ENCODE results near the gene CUTC. TPM values are rescaled to one million over a fixed set of nuclear protein-coding genes. Genes with fewer than 3 reads are reported as not detected.

The CUTC gene
- total RNA-seq, 2 donors from 2014 or later: 18.0 to 21.2 TPM

- Histone ChIP-seq H3K27me3 (ENCODE audit: control insufficient read depth, insufficient read depth, low read length, poor library complexity, severe bottlenecking) (no peaks in the 10 kb centered on the region), H3K9me3 (ENCODE audit: control insufficient read depth, low read length) (no peaks in the 10 kb centered on the region), H3K4me1 (ENCODE audit: control insufficient read depth, insufficient read depth, low read length) (peaks cover 4% of the 10 kb centered on the region), H3K9ac (ENCODE audit: extremely low read depth, low read length, poor library complexity, severe bottlenecking) (no peak overlapping the region), H3K36me3 (ENCODE audit: control insufficient read depth, insufficient read depth, low read length) (no peaks in the 10 kb centered on the region), H3K27ac (ENCODE audit: low read depth, low read length) (peak overlapping the region; percentile 40), H3K4me3 (ENCODE audit: low read length) (no peak overlapping the region)
- no peak for DNase-seq
- H3K9me3 Mint-ChIP-seq: no peaks in the 10 kb centered on the region
- peaks cover 12% of the 10 kb centered on the region for H3K4me1 Mint-ChIP-seq
- no peak overlapping the region for H3K27ac Mint-ChIP-seq
- TF ChIP-seq CTCF (conservative IDR thresholded peaks at IDR 0.05): no peak
- no peak overlapping the region for H3K4me3 Mint-ChIP-seq
- no peaks in the 10 kb centered on the region for H3K36me3 Mint-ChIP-seq (ENCODE audit: low read depth)
- 71 to 80% methylated on average over 4 of the region's 4 CpGs for WGBS, 2 experiments (ENCODE audit: insufficient coverage in 1 of 2, insufficient read length in 1 of 2)
- no peaks in the 10 kb centered on the region for H3K27me3 Mint-ChIP-seq (ENCODE audit: insufficient read depth)
These were observed 47.3 kb downstream of the CUTC start for GRCh38 chr10:99779335-99779734.

- Mint-ChIP-seq H3K4me1 (peaks cover 12% of the 10 kb centered on the region), H3K27ac (no peak overlapping the region), H3K4me3 (no peak overlapping the region), H3K9me3 (no peaks in the 10 kb centered on the region), H3K27me3 (ENCODE audit: insufficient read depth) (no peaks in the 10 kb centered on the region), H3K36me3 (ENCODE audit: low read depth) (no peaks in the 10 kb centered on the region)
- no peak overlapping the region for H3K4me3 ChIP-seq (ENCODE audit: low read length)
- H3K36me3 ChIP-seq (ENCODE audit: control insufficient read depth, insufficient read depth, low read length): no peaks in the 10 kb centered on the region
- peaks cover 4% of the 10 kb centered on the region for H3K4me1 ChIP-seq (ENCODE audit: control insufficient read depth, insufficient read depth, low read length)
- TF ChIP-seq CTCF (conservative IDR thresholded peaks at IDR 0.05): no peak
- no peak for DNase-seq
- no peaks in the 10 kb centered on the region for H3K27me3 ChIP-seq (ENCODE audit: control insufficient read depth, insufficient read depth, low read length, poor library complexity, severe bottlenecking)
- no peak overlapping the region for H3K27ac ChIP-seq (ENCODE audit: low read depth, low read length)
- 92 to 98% methylated on average over 5 of the region's 5 CpGs for WGBS, 2 experiments (ENCODE audit: insufficient coverage in 1 of 2, insufficient read length in 1 of 2)
- H3K9ac ChIP-seq (ENCODE audit: extremely low read depth, low read length, poor library complexity, severe bottlenecking): no peak overlapping the region
- H3K9me3 ChIP-seq (ENCODE audit: control insufficient read depth, low read length): no peaks in the 10 kb centered on the region
These were observed 49.8 kb downstream of the CUTC start for GRCh38 chr10:99781734-99782429.

- Mint-ChIP-seq H3K27ac (no peak within 1 kb of the TSS), H3K27me3 (ENCODE audit: insufficient read depth) (no peaks in the 10 kb centered on the region), H3K36me3 (ENCODE audit: low read depth) (no peaks in the 10 kb centered on the region), H3K4me1 (peaks cover 12% of the 10 kb centered on the region), H3K4me3 (no peak within 1 kb of the TSS), H3K9me3 (no peaks in the 10 kb centered on the region)
- no peak for DNase-seq
- H3K27ac ChIP-seq (ENCODE audit: low read depth, low read length): no peak within 1 kb of the TSS
- H3K4me1 ChIP-seq (ENCODE audit: control insufficient read depth, insufficient read depth, low read length): peaks cover 4% of the 10 kb centered on the region
- no peak for TF ChIP-seq CTCF (conservative IDR thresholded peaks at IDR 0.05)
- no peak within 1 kb of the TSS for H3K4me3 ChIP-seq (ENCODE audit: low read length)
- no peaks in the 10 kb centered on the region for H3K27me3 ChIP-seq (ENCODE audit: control insufficient read depth, insufficient read depth, low read length, poor library complexity, severe bottlenecking)
- H3K9me3 ChIP-seq (ENCODE audit: control insufficient read depth, low read length): no peaks in the 10 kb centered on the region
- WGBS, 2 experiments (ENCODE audit: insufficient coverage in 1 of 2, insufficient read length in 1 of 2): 87 to 92% methylated on average over 3 to 7 of the region's 7 CpGs
- no peaks in the 10 kb centered on the region for H3K36me3 ChIP-seq (ENCODE audit: control insufficient read depth, insufficient read depth, low read length)
- no peak within 1 kb of the TSS for H3K9ac ChIP-seq (ENCODE audit: extremely low read depth, low read length, poor library complexity, severe bottlenecking)
These were observed 50.6 kb downstream of the CUTC start, which contains the start of gene ABCC2 for GRCh38 chr10:99782447-99783286. ABCC2 (plus strand) TSS chr10:99782640; CDS start chr10:99782845, 205 bp downstream.
